ENCODE measurements around the gene GLRA3.
"Not testable (repeated sequence)": the region's sequence is repeated elsewhere in the genome, so short reads cannot be mapped to it uniquely, and the experiment has no call there.

GLRA3 gene

DNA sequence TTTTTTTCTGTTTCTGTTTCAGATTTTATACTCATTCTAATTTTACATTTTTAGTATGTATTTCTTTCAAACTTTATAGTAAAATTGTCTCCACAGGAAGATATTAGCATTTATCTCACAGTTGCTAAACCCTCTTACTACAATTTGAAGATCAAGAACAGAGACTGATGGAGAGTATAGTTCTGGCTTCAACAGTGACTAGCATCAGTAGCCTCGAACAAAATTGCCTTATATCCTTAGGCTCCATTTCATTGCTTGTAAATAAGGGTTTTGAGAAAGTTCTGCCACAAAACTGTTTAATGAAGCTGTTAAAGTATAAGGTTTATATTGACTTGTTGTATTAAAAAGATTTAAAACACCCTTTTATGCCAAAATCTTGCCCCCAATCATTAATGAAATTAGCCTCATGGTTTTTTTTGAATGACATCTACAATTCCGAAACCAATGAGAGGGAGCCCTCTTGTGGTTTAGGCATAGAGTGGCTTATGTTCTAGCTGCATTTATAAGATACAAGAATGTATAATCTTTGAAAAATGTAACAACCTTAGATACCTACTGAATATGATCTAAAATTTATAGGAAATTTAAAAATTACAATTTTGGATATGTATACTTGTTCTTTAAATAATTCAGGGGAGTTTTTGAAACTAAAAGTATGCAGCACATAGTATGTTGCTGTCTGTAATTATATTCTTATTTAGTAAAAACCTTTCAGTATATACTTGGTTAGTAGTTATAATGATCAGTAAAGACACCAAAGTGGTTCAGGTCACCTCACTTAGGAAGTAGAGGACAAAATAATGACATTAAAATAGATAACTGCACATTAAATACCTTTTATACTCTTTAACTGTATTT is 196.9 kb downstream of the GLRA3 start:
- H3K4me3 ChIP-seq (ENCODE audit: low read depth, low read length) = no peak overlapping the region
- DNase-seq (ENCODE audit: low read depth) = peak; percentile 57
- TF ChIP-seq, protein P1, sequence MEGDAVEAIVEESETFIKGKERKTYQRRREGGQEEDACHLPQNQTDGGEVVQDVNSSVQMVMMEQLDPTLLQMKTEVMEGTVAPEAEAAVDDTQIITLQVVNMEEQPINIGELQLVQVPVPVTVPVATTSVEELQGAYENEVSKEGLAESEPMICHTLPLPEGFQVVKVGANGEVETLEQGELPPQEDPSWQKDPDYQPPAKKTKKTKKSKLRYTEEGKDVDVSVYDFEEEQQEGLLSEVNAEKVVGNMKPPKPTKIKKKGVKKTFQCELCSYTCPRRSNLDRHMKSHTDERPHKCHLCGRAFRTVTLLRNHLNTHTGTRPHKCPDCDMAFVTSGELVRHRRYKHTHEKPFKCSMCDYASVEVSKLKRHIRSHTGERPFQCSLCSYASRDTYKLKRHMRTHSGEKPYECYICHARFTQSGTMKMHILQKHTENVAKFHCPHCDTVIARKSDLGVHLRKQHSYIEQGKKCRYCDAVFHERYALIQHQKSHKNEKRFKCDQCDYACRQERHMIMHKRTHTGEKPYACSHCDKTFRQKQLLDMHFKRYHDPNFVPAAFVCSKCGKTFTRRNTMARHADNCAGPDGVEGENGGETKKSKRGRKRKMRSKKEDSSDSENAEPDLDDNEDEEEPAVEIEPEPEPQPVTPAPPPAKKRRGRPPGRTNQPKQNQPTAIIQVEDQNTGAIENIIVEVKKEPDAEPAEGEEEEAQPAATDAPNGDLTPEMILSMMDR (IDR thresholded peaks at IDR 0.05; ENCODE audit: insufficient read depth, low read depth, low read length, missing control alignments) = peak; percentile 59

DNA sequence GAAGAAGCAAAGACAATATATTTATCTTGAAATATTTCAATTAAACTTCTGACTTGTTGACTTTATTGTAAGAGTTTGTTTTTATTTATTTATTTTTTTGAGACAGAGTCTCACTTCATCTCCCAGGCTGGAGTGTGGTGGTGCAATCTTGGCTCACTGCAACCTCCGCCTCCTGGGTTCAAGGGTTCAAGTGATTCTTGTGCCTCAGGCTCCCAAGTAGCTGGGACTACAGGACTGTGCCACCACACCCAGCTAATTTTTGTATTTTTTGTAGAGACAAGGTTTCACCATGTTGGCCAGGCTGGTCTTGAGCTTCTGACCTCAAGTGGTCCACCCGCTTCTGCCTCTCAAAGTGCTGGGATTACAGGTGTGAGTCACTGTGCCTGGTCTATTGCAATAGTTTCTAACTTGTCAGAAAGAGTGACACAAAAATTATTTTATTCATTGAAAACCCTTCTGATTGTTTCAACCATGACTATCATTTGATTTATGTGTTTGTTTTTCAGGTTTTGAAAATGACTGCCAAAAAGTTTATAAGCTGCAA is 199.1 kb downstream of the GLRA3 start:
- H3K4me3 ChIP-seq (ENCODE audit: low read depth, low read length); DNase-seq (ENCODE audit: low read depth): not testable (repeated sequence)

DNA sequence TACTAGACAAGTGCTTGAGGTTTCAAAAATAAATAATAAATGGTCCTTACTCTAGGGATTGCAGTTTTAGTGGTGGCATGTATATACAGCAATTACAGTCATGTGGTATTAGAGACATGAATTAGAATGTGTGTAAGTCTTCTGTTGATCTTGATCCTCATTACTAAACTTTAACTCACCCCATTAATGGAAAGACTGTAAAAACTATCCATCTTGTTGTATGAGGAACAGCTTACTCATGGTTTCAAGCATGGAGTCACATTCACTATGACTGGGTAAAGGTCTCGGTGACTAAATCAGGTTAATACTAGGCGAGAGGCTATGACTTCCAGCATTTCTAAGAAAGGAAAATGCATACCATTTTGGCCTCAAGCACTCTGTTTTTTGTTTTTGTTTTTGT is 199.8 kb downstream of the GLRA3 start:
- DNase-seq (ENCODE audit: low read depth) = no peak
- no peak overlapping the region for H3K4me3 ChIP-seq (ENCODE audit: low read depth, low read length)
- TF ChIP-seq, protein P1 (IDR thresholded peaks at IDR 0.05; ENCODE audit: insufficient read depth, low read depth, low read length, missing control alignments) = no peak

DNA sequence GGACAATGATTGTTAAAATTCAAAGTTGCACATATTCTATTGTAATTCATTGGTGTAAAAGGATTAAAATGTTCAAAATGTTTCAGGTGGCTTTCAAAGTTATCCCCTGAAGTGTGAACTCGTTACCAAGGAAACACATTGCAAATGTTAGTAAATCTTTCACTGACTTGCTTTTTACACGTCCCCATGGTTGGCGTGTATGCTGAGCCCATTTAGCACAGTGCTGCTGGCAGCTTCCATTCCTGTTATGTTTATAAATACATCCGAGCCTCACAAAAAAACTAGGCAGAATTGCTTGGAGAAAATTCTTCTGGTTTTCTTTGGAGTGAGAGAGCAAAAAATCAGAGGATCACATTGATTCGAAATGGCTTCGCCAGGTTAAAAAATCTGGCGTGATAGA is 200.9 kb downstream of the GLRA3 start:
- TF ChIP-seq, protein P1 (IDR thresholded peaks at IDR 0.05; ENCODE audit: insufficient read depth, low read depth, low read length, missing control alignments) = no peak
- DNase-seq (ENCODE audit: low read depth) = no peak
- H3K4me3 ChIP-seq (ENCODE audit: low read depth, low read length) = no peak overlapping the region

DNA sequence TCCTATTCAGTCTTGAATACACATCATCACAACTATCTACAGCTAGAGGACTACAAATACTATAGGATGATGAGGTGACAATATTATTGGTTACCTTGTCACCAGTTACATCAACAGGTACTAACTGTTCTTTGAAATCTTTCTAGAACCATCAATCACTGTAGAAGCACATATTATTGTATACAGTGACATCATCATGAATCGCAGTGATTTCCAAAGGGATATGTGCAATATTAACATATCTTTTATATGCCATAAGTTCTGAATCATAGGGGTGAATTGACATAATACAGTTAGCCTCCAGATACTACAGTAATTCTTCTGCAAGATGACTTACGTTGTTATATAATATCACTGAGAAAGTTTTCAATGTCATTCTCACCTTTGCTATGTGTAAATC is 201.6 kb downstream of the GLRA3 start:
- TF ChIP-seq, protein P1 (IDR thresholded peaks at IDR 0.05; ENCODE audit: insufficient read depth, low read depth, low read length, missing control alignments) = no peak
- DNase-seq (ENCODE audit: low read depth) = no peak

DNA sequence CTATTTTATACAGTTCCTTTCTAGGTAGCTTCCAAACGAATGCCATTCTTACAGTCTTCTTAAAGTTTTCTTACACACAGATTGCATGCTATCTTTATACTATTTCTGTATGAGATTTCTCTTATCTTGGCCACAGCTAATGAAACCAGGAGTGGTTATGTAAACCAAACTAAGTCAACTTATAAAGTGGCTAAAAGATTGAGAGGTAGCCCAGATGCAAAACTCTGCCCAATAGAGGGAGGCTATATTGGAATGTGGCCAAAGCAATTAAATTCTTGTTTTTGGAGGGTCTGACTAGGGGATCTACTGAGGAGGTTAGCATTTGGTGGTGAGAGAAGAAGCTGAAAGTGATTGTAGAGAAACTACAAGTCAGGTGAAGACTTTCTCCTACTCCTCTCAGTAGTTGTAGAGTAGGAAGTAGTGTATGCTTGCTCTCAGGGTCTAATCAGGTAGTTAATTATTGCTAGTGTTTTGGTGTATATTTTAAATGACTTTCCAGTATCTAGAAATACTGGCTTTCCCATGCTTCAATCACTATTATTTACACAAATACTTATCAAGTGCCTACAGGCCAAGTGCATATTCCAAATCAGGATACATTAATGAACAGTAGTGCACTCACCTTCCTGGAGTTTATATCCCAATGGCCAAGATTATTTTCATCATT is 202.6 kb downstream of the GLRA3 start:
- no peak for DNase-seq (ENCODE audit: low read depth)
- TF ChIP-seq, protein P1 (IDR thresholded peaks at IDR 0.05; ENCODE audit: insufficient read depth, low read depth, low read length, missing control alignments) = no peak
- no peak overlapping the region for H3K4me3 ChIP-seq (ENCODE audit: low read depth, low read length)

More for the DNA sequence above, 201.6 kb downstream of the GLRA3 start:
- no peak overlapping the region for H3K4me3 ChIP-seq (ENCODE audit: low read depth, low read length)

DNA sequence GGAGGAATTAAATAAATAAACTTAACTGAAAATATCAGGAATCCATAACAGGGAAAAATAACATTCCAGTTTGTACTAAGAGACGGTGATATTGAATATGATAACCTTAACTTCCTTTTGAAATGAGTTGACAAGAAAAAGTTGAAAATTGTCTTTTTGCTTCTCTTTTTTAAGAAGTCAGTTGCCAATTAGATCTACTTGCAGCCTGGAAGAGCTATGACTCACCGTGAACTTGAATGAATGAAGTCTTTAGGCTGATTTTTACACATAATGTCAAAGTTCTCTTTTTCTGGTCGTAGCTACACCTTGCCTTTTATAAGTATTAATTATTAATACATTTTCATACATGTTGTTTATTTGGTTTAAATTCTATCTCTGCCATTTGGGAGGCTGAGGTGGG is 212.4 kb downstream of the GLRA3 start:
- no peak for DNase-seq (ENCODE audit: low read depth)
- TF ChIP-seq, protein P1 (IDR thresholded peaks at IDR 0.05; ENCODE audit: insufficient read depth, low read depth, low read length, missing control alignments) = no peak
- no peak overlapping the region for H3K4me3 ChIP-seq (ENCODE audit: low read depth, low read length)
